SW480 (cell line): ENCODE measurements around the gene ADORA2A.

Experiments used
- DNase-seq: peaks from one replicate; pipeline ENCODE4 v3.0.0-alpha.2; 2016; ENCODE audit warnings: low spot score

Gene ADORA2A

DNA sequence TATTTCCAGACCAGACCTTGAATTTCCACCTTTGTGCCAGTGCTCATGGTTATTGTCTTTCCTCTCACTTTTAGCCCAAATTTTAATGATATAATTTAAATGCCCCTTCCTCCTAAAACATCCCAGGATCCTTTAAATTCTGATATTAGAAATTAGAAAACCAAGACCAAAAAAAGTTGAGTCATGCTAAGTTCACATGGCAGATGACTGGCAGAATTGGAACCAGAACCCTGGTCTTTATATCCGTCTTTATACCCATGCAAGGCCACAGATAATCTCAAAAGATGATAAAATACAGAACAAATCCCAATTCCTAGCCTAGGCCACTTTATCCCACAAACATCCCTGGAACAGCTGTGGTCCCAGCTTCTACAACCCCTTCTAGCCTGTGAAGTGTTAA, 26.5 kb downstream of the ADORA2A start:
- DNase-seq = no peak

DNA sequence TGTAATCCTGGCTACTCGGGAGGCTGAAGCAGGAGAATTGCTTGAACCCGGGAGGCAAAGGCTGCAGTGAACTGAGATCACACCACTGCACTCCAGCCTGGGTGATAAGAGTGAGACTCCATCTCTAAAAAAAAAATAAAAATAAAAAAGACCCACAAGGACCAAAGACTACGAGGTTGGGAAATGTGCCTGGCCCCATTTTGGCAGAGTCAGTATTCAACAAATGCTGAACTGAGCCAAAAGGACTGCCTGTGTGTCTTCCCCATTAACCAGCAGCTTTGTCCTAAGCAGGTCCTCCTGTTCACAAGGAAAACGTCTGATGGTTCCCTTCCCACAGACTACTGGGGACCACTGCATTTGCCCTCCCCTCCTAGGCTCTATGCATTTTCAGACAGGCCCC, 27.6 kb downstream of the ADORA2A start:
- no peak for DNase-seq

DNA sequence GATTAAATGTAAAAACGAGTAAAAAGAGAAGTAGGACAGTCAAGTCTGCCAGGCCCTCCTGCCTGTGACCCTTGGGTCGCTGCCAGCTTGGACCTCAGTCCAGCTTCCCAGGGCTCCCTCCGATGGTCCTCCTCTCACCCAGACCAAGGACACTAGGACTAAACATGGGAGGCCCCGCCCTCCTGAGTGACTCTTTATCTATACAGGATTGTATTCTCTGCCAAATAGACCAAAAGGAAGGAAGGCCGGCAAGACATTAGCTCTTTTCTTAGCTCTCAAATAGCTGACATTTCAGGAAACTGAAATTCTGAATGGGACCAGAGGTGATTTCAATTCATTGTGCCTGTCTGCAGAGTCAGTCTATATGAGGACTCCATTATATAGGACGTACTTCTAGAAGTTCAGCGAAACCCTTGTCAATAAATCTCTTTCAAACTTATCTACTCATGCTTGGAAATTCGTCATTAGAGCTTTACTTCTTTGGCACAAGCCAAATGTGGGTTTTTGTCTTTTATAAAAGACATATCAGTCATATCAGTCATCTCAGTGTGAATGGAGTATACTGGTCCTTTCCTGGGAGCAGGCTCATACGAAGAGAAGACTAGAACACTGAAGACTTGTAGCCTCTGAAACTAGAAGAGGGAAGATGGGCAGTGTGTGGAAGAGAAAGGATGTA, 28.5 kb downstream of the ADORA2A start:
- DNase-seq = no peak

DNA sequence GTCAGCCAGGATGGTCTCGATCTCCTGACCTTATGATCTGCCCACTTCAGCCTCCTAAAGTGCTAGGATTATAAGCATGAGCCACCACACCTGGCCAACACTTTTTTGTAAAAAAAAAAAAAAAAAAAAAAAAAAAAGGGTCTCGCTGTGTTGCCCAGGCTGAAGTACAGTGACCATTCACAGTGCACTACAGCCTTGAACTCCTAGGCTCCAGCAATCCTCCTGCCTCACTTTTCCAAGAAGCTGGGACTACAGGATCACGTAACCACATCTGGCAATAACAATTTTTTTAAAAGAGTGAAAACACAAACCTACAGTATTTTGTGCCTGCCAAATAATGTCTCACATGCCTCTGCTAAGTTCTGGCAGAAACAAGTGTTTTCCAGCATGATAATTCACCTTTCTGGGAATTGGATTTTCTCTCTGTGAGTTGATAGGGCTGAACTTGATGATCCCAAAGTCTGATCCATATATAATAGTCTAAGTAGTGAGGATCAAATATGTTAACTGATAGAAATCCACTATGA, 30.6 kb downstream of the ADORA2A start:
- no peak for DNase-seq

DNA sequence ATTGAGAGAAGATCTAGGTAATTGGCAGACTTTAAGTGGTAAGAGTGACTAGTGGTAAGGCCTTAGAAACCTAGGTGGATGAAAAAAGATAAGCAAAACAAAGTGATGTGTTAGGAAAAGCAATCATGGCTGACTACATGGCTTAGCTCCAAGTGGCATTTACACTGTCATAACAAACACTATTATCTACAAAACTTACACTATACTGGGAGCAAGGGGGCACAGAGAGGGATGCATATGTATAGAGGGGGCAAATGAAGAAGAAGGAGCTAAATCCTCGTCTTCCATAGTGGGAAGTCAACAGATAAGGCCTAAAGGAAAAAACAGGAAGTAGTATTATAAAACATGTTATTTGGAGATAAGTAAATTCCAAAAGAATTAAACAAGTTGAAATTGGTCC, 32.5 kb downstream of the ADORA2A start:
- DNase-seq = no peak

DNA sequence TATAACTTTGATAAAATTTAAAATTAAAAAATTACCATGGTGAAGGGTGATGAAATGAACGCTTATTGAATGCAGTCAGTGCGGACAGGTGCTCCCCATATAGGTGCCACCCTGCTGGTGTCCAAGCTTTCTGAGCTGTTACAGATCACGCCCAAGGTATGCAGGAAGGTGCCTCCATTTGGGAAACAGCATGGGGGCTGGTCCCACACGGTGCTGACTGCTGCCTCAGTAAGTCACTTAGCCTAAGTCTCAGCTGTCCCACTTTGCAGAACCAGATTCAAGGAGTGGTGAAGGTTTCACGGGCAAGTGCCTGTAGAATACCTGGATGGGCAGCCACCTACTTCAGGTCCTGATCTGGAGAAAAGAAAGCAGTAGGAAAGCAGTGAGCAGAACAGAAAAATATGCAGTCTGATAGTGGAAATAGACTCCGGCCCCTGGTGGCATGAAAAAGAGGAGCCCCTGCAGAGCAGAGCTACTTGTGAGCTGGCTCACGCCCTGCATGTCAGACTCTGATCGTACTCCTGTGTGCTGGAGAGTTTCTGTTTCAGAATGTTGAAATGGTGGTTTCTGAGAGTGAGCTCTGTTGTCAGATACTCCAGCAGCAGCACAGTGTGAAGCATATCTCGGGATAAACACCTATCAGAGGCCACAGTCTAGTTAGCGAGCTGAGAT, 33.2 kb downstream of the ADORA2A start:
- no peak for DNase-seq

DNA sequence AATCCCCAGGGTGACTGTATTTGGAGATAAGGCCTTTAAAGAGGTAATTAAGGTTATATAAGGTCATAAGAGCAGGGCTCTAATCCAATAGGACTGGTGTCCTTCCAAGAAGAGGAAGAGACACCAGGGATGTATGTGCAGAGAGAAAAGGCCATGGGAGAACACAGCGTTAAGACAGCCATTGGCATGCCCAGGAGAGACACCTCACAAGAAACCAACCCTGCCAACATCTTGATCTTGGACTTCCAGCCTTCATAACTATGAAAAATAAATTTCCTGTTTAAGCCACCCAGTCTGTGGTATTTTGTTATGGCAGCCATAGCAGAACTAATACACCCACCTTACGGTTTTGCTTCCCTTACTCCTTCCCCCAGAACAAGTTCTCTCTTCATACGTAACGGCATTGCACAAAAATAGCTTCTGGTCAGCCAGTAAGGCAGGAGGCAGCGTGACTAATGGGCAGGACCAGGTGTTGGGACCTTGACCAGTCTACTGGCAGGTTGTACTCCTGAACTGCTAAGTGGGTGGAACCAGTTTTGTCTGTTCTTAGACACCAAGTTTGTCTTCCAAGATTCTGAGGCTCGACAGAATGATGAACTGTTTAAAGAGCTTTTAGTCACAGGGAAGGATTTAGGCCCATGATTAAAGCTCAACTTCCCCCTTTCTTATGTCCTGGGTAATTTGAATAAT, 35.8 kb downstream of the ADORA2A start:
- DNase-seq = no peak

DNA sequence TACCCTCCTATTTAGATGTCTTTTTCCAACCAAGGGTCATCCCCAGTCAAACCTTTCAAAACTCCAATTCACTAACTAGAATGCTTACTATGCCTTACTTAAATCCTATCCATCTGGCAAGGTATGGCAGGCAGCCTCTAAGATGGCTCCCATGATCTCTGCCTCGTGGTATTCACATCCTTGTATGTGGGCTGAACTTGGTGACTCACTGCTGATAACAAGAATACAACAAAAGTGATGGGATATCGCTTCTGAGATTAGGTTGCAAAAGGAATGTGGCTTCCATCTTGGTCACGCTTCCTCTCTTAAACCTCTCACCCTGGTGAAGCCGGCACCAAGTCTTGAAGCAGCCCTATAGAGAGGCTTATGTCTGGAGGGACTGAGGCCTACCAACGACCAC, 38.2 kb downstream of the ADORA2A start:
- DNase-seq = peak; percentile 13

DNA sequence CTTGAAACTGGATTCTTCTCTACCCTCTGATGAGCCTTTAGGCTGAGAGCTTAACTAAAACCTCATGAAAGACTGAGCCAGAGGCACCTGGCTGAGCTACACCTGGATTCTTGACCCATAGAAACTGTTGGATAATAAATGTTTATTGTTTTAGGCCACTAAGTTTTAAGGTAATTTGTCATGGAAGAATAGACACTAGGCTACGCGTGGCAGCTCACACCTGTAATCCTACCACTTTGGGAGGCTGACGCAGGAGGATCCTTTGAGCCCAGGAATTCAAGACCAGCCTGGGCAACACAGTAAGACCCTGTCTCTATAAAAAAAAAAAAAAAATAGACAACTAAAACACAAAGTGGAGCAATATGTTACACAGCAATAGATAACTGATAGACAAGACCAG, 38.6 kb downstream of the ADORA2A start:
- no peak for DNase-seq

DNA sequence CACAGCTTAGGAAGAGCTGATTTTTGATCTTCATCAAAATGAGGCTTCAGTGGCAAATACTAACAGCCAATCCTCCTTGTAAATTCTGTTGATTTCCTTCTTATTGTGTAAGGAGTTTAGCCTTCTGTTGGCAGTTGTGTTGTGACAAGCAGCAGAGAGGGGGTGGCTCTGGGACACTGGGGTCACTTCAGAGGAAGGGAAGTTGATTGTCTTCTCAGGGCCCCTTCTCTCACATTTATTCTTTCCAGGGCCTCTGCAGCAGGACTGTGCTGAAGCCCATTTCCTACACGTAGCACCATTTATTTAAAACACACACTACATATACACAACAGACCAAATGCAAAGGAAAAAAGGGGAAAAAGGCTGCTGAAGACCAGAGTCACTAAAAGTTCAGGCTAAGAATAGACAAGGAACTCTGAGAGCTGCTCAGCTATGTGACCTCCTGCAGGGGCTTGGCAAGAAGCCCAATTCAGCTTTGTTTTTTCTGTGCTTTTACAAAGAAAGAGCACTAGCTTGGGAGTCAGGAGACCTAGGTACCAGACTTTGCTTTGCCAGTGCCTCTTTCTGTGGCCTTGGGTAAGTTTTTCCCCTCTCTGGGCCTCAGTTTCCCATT, 39.4 kb downstream of the ADORA2A start:
- no peak for DNase-seq

DNA sequence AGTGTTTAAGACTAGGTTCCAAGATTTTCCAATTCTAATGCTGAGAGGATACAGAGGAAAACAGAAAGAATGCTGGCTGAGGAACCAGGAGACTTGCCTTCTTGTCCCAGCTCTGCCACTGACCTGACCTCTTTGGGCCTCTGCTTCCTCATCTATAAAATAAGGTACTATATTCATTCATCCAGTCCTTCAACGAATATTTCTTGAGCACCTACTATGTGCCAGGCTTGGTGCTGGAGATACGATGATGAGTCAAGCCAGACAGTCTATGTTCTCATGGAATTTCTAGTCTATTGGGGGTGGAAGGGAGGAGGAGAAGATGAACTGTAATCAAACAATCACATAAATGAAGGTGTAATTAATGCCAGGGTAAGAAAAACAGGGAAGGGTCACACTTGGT, 39.9 kb downstream of the ADORA2A start:
- no peak for DNase-seq

DNA sequence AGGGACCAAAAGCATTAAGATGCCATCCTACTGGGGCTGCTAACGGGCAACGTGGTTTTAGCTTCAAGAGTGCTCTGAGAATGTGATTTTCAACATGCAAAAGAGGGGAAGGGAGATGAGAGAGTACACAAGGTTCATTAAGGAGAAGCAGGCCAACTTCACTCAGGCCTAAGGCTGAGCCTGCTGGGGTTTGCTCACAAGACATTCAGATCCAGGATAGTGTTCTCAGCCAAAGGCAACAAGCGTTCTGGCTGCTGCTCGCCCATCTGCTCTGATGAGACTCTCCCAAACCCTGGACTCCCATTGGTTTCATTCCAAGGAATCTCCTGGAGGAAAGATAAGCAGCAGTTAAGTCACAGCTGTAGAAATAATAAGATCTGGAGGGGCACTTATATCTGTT, 44.2 kb downstream of the ADORA2A start:
- no peak for DNase-seq

DNA sequence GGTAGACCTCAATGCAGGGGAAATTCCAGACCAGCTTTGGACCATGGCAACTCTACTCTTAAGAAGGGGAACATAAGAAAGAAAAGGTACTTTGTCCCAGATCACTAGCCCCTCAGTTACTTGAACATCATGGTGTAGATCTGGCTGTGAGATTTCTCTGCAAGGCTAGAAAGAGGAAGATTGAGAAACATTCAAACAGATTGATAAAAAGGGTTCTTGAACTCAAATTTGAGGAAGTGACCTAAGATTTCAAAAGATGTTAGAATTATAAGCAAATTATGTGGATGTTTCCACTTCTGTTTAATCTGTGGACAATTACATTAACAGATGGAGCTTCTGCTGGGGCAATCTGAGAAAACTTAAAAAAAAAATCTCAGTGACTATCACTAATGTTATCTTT, 45.9 kb downstream of the ADORA2A start:
- no peak for DNase-seq

DNA sequence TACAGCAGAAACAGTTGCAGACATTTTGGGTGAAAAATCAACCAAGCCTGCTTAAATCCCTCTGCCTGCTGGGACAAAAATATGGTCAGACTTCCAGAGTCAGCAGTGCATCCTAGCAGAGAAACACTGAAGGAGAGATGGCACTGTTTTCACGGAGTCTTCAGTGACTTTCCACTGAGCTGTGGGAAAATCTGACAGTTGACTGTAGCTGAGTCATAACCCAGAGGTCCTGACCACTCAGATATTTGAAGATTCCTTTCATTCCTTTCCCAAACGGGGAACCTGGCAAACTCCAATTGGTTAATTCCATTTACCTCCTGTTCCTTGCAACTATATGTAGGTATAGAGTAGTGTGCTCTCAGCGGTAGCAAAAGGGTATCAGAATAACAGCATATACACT, 46.8 kb downstream of the ADORA2A start:
- DNase-seq = peak; percentile 55

DNA sequence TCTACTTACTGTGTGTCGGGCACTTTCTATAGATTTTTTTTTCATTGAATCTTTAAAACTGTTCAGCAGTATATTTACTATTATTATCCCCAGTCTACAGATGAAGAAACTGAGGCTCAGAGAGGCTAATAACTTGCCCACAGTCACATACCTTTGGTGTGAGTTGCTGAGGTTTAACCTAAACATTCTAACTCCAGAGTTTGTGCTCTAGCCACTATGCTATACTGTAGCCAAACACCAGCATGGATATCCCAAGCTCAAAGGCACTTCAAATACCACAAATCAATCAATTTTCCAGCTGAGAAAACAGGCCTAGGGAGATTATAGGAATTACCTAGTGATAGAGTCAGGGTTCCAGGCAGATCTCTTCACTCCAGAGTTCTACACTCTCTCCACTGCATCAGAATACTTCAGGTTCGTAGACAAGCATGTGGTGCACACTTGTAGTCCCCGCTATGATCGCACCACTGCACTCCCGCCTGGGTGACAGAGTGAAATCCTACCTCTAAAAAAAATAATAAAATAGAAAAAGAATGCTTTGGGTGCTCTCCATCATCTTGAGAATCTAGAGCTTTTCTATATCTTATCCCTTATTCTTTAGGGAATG, 47.4 kb downstream of the ADORA2A start:
- no peak for DNase-seq

DNA sequence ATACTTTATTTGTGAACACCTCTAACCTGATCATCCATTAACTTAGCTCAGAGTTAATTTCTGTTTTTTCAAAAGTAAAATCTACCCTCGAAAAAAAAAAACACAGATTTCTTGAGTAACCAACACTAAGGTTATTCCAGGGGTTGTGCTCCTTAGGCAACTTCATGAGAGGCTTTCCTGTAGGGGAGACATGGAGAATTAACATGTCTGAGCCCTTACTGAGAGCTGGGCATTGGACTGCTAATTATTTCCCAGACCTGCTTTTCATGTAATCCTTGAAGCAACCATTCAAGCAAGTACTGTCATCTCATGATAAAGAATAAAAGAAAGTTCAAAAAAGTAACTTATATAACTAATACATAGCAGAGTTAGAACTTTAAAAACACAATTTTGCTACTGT, 54.2 kb downstream of the ADORA2A start:
- DNase-seq = no peak

DNA sequence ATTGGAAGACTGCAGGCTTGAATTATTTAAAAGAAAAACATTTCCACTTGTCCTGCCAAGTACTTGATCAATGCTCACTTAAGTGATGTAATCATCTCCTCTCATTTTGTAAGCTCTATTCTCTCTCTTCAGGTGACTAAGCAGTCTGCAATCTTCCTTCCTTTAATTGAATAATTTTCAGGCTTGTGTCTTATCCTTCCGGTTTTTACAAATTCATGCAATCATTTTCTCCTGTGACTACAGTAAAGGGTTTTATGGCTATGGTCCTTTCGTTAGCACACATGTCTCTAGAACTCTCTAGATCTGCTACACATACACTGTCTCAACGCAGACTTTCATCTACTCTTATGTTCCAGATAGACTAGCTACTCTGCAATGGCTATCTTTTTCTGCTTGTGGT, 55.2 kb downstream of the ADORA2A start:
- DNase-seq = peak; percentile 50

DNA sequence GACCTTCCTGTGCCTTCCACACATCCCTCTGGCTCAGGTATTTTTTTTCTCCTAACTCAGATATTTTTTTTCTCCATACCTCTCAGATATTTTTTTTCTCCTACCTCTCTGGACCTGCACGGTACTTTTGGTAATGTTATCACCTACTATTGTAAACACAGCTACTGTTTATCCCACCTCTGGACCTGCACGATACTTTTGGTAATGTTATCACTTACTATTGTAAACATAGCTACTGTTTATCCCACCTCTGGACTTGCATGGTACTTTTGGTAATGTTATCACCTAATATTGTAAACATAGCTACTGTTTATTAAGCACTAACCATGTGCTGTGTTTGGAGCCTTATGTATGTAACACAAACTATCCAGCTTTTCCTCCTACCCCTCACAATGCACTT, 55.6 kb downstream of the ADORA2A start:
- DNase-seq = no peak

DNA sequence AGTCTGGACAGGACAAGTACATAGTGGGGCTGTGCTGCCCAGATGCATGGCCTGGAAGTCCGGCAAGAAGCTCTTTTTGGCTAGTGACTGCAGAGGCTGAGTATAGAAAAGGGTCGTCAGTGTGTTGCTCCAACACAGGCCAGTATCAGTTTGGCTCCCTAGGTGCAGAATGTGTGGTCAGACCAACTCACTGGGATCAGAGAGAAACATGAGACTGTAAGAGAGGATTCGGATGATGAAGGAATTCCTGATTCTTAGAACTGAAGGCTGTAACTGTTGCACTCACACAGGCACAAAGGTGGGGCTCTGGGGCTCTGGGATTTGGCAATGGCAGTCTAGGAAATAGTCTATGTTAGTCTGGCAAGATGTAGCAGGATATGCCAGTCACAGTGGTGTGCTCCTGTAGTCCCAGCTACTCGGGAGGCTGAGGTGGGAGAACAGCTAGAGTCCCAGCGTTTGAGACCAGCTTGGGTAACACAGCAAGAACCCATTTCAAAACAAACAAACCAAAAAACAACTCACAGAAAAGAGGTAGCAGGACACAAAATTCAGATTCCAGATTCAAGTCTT, 56.7 kb downstream of the ADORA2A start:
- no peak for DNase-seq

DNA sequence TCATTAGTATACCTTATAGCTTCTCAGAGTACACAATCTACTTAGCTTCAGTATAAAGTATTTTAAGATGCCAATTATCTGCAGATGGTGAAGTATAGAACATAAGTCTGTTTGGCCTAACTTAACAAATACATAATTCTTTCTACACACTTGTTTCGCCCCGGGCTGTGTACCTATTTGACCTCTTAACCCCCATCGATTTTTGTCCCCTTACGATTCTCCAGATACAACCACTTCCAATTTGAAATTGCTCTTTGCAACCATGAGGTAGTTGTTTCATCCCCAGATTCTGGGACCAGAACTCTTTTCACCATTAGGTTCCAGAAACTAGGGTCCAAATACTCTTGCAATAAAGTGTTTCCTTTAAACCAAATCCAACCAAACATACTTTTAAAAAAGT, 57.8 kb downstream of the ADORA2A start:
- DNase-seq = no peak

DNA sequence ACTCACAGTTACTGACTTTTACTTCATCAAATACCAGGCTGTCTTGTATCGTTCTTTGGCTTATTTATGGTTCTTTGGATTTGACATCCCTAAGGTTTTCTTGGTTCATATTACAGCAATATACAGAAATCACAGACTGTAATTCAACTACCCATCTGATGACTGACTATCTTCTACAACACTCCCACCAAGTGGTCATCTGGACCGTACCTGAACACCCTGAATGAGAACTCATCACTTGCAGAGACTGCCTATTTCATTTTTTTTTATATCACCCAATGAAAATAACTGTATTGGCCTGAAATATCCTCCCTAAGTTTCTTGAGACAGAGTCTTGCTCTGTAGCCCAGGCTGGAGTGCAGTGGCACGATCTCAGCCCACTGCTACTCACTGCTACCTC, 58.2 kb downstream of the ADORA2A start:
- no peak for DNase-seq

DNA sequence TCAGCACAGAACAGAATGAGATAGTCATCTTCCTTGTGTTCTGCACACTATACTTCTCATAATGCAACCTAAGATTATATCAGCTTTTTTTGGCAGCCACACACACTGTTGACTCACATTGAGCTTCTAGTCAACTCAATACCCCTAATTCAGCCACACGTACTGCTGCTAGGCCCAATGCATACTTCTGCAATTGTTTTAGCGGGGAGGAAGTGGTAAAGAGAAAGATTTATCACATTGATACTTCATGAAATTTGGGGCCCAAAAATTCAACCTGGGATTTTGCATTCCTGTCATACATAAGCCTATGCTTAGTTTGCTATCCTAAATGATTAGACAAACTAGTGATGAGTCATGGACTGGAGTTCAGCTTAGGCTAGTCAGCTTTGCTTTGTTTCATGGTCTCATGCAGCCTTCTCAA, 59.1 kb downstream of the ADORA2A start:
- DNase-seq = no peak
